Measurements from ENCODE around the gene CPSF2.

Gene CPSF2

GRCh38 chr14:92217936-92218335 is 96.2 kb downstream of the CPSF2 start:
- FAIRE-seq = no peak
- TF ChIP-seq SPI1 (IDR thresholded peaks at IDR 0.05; ENCODE audit: low read depth, low read length) = no peak
- no peak for TF ChIP-seq POLR2AphosphoS5 (IDR thresholded peaks at IDR 0.05; ENCODE audit: low read depth, low read length)
- TF ChIP-seq POLR2A (IDR thresholded peaks at IDR 0.05; ENCODE audit: low read depth, low read length) = no peak
- no peak for TF ChIP-seq PAX5 (IDR thresholded peaks at IDR 0.05; ENCODE audit: insufficient read depth, low read length, severe bottlenecking)
- TF ChIP-seq POU2F2 (IDR thresholded peaks at IDR 0.05; ENCODE audit: low read depth, low read length) = no peak
- no peak for TF ChIP-seq TAF1 (IDR thresholded peaks at IDR 0.05; ENCODE audit: low read depth, low read length)
- DNase-seq (ENCODE audit: insufficient read length, low spot score) = no peak

Measured in GM12891 (cell line).